ENCODE results near the gene NSL1. TPM values are rescaled to one million over a fixed set of nuclear protein-coding genes. Genes with fewer than 3 reads are reported as not detected.

Gene NSL1
- total RNA-seq, 1 experiment from 2014 or later: 45.6 TPM

DNA sequence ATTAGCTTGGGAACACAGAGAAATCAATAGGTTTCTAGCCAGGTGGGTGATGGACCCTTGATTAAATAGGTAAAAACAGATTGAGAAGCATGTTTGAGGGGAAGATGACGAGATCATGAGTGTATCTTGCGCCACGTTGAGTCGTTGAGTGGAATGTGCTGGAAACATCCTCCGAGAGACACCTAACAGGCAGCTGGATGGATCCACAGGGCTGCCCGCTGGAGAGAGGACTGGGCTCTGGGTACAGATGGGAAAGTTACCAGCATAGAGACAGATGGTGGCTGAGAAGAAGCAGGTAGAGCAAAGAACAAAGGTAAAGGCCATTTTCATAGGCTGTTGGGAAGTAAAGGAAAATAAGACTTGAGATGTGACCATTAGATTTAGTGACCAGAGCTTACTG is 107.5 kb downstream of the NSL1 start:
- no peak for DNase-seq
- Mint-ChIP-seq H3K27ac (ENCODE audit: unreplicated experiment) (no peak overlapping the region), H3K4me1 (ENCODE audit: low read depth, unreplicated experiment) (peaks cover 15% of the 10 kb centered on the region), H3K36me3 (ENCODE audit: insufficient read depth, unreplicated experiment) (no peaks in the 10 kb centered on the region), H3K4me3 (ENCODE audit: unreplicated experiment) (no peak overlapping the region), H3K27me3 (ENCODE audit: insufficient read depth, unreplicated experiment) (peaks cover 20% of the 10 kb centered on the region), H3K9me3 (ENCODE audit: unreplicated experiment) (no peaks in the 10 kb centered on the region)
- no peaks in the 10 kb centered on the region for H3K4me1 ChIP-seq
- H3K27me3 ChIP-seq (replicated peaks; ENCODE audit: control insufficient read depth, insufficient read depth, low read length): no peaks in the 10 kb centered on the region
- BruUV-seq (replicated peaks): no TSS peak
- H3K9me3 ChIP-seq: no peaks in the 10 kb centered on the region
- H3K36me3 ChIP-seq (ENCODE audit: control insufficient read depth, insufficient read depth, low read length): no peaks in the 10 kb centered on the region
- ChIA-PET POLR2A (no interaction called here), CTCF (no interaction called here)
- no peak overlapping the region for H3K4me3 ChIP-seq (ENCODE audit: low read depth, low read length)
- TF ChIP-seq, protein P1, sequence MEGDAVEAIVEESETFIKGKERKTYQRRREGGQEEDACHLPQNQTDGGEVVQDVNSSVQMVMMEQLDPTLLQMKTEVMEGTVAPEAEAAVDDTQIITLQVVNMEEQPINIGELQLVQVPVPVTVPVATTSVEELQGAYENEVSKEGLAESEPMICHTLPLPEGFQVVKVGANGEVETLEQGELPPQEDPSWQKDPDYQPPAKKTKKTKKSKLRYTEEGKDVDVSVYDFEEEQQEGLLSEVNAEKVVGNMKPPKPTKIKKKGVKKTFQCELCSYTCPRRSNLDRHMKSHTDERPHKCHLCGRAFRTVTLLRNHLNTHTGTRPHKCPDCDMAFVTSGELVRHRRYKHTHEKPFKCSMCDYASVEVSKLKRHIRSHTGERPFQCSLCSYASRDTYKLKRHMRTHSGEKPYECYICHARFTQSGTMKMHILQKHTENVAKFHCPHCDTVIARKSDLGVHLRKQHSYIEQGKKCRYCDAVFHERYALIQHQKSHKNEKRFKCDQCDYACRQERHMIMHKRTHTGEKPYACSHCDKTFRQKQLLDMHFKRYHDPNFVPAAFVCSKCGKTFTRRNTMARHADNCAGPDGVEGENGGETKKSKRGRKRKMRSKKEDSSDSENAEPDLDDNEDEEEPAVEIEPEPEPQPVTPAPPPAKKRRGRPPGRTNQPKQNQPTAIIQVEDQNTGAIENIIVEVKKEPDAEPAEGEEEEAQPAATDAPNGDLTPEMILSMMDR (IDR thresholded peaks at IDR 0.05; ENCODE audit: insufficient read depth in 1 of 2, low read depth in 1 of 2, low read length in 1 of 2, severe bottlenecking in 1 of 2, unreplicated experiment in 1 of 2): no peak
- intact Hi-C loops (cut with micrococcal nuclease; ENCODE audit: unreplicated experiment): no loop called here

DNA sequence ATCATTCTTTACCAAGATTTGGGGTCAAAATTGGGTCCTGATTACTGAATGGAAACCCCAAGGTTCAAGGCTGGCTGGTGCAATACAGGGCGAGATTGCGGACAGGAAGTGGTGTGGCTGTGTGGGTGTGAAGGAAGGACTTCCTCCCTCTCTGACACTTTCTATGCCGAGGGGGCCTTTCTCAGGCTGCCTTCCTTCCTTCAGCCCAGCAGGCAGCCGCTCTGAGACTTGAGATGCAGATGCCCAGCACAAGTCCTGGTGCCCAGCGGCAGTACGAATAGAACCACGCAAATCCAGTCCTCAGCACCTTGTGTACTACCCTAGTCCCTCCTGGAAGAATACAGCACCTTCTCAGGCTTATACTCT is 108.2 kb downstream of the NSL1 start:
- CTCF ChIA-PET: no interaction called here

DNA sequence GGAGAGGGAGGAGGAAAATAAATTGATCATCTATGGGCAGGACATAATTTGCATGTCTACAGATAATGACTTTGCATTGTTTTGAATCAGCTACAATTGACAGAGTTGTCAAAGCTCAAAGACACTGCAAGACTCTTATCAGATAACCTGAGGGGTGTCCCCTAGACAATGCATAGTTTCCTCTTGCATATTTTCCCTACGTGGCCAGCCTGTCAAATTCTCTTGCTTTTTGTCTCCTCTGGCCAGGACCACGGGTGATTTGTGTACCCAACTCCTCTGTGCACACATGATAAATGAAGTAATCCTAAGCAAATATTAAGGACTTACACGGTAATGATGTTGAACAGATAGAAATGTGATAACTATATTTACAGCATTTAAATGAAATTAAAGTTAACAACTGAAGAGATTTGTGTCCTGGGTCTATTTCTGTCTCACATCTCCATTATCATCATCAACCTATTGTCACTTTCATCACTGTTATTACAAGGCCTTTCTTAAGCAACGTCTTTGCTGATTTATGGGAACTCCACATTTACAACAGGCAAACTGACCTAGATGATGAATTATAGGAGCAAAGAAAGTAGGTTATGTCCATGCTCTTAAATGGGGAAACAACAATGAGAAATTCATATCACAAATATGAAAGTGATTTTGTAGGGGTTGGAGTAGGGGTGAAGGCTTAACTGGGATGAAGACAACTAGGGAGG is 110.7 kb downstream of the NSL1 start:
- H3K9me3 Mint-ChIP-seq (ENCODE audit: unreplicated experiment): no peaks in the 10 kb centered on the region
- no peaks in the 10 kb centered on the region for H3K4me1 ChIP-seq
- no TSS peak for BruUV-seq (replicated peaks)
- no peak overlapping the region for H3K4me3 ChIP-seq (ENCODE audit: low read depth, low read length)
- no peak overlapping the region for H3K27ac Mint-ChIP-seq (ENCODE audit: unreplicated experiment)
- POLR2A ChIA-PET: no interaction called here
- H3K4me1 Mint-ChIP-seq (ENCODE audit: low read depth, unreplicated experiment): peaks cover 15% of the 10 kb centered on the region
- TF ChIP-seq, protein P1 (IDR thresholded peaks at IDR 0.05; ENCODE audit: insufficient read depth in 1 of 2, low read depth in 1 of 2, low read length in 1 of 2, severe bottlenecking in 1 of 2, unreplicated experiment in 1 of 2): no peak
- no peaks in the 10 kb centered on the region for H3K27me3 ChIP-seq (replicated peaks; ENCODE audit: control insufficient read depth, insufficient read depth, low read length)
- H3K4me3 Mint-ChIP-seq (ENCODE audit: unreplicated experiment): no peak overlapping the region
- H3K27me3 Mint-ChIP-seq (ENCODE audit: insufficient read depth, unreplicated experiment): peaks cover 25% of the 10 kb centered on the region
- peak in 1 of 2 experiments; percentile 31 for DNase-seq
- intact Hi-C loops (cut with micrococcal nuclease; ENCODE audit: unreplicated experiment): no loop called here
- CTCF ChIA-PET: interaction anchor here (0.5 kb wide), 1 partner anchor 72 kb away, joined by 3 read pairs; the partner anchor contains the start of gene ATF3
- no peaks in the 10 kb centered on the region for H3K36me3 ChIP-seq (ENCODE audit: control insufficient read depth, insufficient read depth, low read length)
- H3K9me3 ChIP-seq: no peaks in the 10 kb centered on the region
- H3K36me3 Mint-ChIP-seq (ENCODE audit: insufficient read depth, unreplicated experiment): no peaks in the 10 kb centered on the region

More for the DNA sequence above, 108.2 kb downstream of the NSL1 start:
- Mint-ChIP-seq H3K27me3 (ENCODE audit: insufficient read depth, unreplicated experiment) (peaks cover 20% of the 10 kb centered on the region), H3K4me3 (ENCODE audit: unreplicated experiment) (no peak overlapping the region), H3K27ac (ENCODE audit: unreplicated experiment) (no peak overlapping the region), H3K9me3 (ENCODE audit: unreplicated experiment) (no peaks in the 10 kb centered on the region), H3K4me1 (ENCODE audit: low read depth, unreplicated experiment) (peaks cover 15% of the 10 kb centered on the region), H3K36me3 (ENCODE audit: insufficient read depth, unreplicated experiment) (no peaks in the 10 kb centered on the region)
- no peaks in the 10 kb centered on the region for H3K27me3 ChIP-seq (replicated peaks; ENCODE audit: control insufficient read depth, insufficient read depth, low read length)
- POLR2A ChIA-PET: no interaction called here
- H3K36me3 ChIP-seq (ENCODE audit: control insufficient read depth, insufficient read depth, low read length): no peaks in the 10 kb centered on the region
- intact Hi-C loops (cut with micrococcal nuclease; ENCODE audit: unreplicated experiment): no loop called here
- no peak overlapping the region for H3K4me3 ChIP-seq (ENCODE audit: low read depth, low read length)
- DNase-seq: no peak
- no TSS peak for BruUV-seq (replicated peaks)
- H3K9me3 ChIP-seq: no peaks in the 10 kb centered on the region
- TF ChIP-seq, protein P1 (IDR thresholded peaks at IDR 0.05; ENCODE audit: insufficient read depth in 1 of 2, low read depth in 1 of 2, low read length in 1 of 2, severe bottlenecking in 1 of 2, unreplicated experiment in 1 of 2): no peak
- no peaks in the 10 kb centered on the region for H3K4me1 ChIP-seq
